HG02973 (cell line): ENCODE measurements around the gene ABCC8.

Experiments
- ATAC-seq: cut with Tn5 transposase; IDR thresholded peaks from one replicate; pipeline ENCODE4 v1.9.1; 2021; ENCODE audit warnings: moderate library complexity; ENCODE audit not compliant: unreplicated experiment

ABCC8 gene

GRCh38 chr11:17472467-17472866, 4.2 kb downstream of the ABCC8 start:
- ATAC-seq, result no peak

GRCh38 chr11:17471501-17471900, 5.1 kb downstream of the ABCC8 start:
- no peak for ATAC-seq

GRCh38 chr11:17469998-17470397, 6.6 kb downstream of the ABCC8 start:
- no peak for ATAC-seq

- ATAC-seq, result no peak
These were observed 8.5 kb downstream of the ABCC8 start for GRCh38 chr11:17468122-17468521.

- ATAC-seq, result no peak
These were observed 13.0 kb downstream of the ABCC8 start for GRCh38 chr11:17463546-17464174.

- no peak for ATAC-seq
These were observed 13.7 kb downstream of the ABCC8 start for GRCh38 chr11:17462940-17463339.

GRCh38 chr11:17460406-17460805, 16.2 kb downstream of the ABCC8 start:
- ATAC-seq, result no peak

- no peak for ATAC-seq
These were observed 17.3 kb downstream of the ABCC8 start for GRCh38 chr11:17459236-17459896.

- no peak for ATAC-seq
These were observed 18.4 kb downstream of the ABCC8 start for GRCh38 chr11:17458268-17458667.

- no peak for ATAC-seq
These were observed 19.1 kb downstream of the ABCC8 start for GRCh38 chr11:17457396-17458173.

GRCh38 chr11:17452668-17453067, 24.0 kb downstream of the ABCC8 start:
- no peak for ATAC-seq

GRCh38 chr11:17449158-17449557, 27.5 kb downstream of the ABCC8 start:
- ATAC-seq, result no peak

GRCh38 chr11:17446482-17446881, 30.2 kb downstream of the ABCC8 start:
- ATAC-seq, result no peak

GRCh38 chr11:17445240-17445795, 31.3 kb downstream of the ABCC8 start:
- no peak for ATAC-seq

- ATAC-seq, result no peak
These were observed 32.5 kb downstream of the ABCC8 start for GRCh38 chr11:17443926-17444690.

GRCh38 chr11:17443423-17443822, 33.2 kb downstream of the ABCC8 start:
- ATAC-seq, result no peak

GRCh38 chr11:17443000-17443399, 33.6 kb downstream of the ABCC8 start:
- no peak for ATAC-seq

GRCh38 chr11:17439316-17439782, 37.3 kb downstream of the ABCC8 start:
- no peak for ATAC-seq

- ATAC-seq, result no peak
These were observed 39.3 kb downstream of the ABCC8 start for GRCh38 chr11:17437366-17437765.

GRCh38 chr11:17434108-17434507, 42.5 kb downstream of the ABCC8 start:
- no peak for ATAC-seq

- ATAC-seq, result no peak
These were observed 44.6 kb downstream of the ABCC8 start for GRCh38 chr11:17432002-17432401.
